ENCODE measurements around the gene ATP2A1.
A peak's percentile ranks its signal among the peaks of the same experiment; 100 is the strongest.
"Not testable (repeated sequence)": the region's sequence is repeated elsewhere in the genome, so short reads cannot be mapped to it uniquely, and the experiment has no call there.

The ATP2A1 gene

DNA sequence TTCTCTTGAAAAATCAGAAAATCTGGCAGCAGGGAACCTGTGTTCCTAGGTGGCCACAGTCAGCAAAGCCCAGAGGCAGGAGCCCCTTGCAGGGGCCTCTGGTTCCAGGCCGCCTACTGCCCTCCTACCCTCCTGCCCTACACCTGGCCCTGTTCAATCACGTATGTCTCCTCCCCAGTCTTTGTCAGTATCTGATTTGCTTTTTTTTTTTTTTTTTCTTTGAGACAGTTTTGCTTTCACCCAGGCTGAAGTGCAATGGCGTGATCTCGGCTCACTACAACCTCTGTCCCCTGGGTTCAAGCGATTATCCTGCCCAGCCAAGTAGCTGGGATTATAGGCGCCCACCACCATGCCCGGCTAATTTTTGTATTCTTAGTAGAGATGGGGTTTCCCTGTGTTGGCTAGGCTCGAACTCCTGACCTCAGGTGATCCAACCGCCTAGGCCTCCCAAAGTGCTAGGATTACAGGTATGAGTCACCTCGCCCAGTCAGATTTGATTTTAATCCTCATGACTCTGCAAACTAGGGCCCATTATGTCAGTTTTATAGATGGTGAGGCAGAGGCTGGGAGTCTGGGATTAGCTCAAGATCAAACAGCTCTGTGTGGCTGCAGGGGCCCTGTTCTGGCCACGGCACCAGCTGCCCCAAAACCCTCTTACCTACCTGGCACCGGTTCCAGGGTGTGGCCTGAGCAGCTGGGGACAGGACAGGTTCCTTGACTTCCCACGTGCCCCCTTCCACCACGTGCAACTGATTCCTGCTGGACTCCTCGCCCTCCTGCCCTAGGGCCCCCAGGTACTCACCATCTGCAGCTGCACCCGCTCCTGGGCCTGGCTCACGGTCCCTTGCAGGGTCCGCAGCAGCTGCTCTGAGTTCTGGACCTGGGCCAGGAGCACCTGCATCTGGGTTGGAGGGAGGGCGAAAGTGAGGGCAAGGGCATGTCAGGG lies 32.1 kb downstream of the ATP2A1 start:
- DNase-seq (ENCODE audit: low spot score), result no peak

DNA sequence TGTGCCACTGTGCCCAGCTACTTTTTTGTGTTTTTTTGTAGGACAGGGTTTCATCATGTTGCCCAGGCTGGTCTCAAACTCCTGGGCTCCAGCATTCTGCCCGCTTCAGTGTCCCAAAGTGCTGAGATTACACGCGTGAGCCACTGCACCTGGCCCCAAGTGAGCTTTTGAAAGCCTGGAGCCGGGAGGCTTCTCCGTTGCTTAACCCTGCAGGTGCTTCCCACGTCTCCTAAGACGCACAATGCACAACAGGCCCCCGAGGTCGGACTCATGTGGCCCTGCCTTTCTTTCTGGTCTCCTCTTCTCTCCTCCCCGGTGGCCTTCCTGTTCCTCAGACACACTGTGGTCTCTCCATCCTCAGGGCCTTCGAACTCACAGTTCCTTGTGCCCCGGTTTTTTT lies 34.3 kb downstream of the ATP2A1 start:
- no peak for DNase-seq (ENCODE audit: low spot score)

DNA sequence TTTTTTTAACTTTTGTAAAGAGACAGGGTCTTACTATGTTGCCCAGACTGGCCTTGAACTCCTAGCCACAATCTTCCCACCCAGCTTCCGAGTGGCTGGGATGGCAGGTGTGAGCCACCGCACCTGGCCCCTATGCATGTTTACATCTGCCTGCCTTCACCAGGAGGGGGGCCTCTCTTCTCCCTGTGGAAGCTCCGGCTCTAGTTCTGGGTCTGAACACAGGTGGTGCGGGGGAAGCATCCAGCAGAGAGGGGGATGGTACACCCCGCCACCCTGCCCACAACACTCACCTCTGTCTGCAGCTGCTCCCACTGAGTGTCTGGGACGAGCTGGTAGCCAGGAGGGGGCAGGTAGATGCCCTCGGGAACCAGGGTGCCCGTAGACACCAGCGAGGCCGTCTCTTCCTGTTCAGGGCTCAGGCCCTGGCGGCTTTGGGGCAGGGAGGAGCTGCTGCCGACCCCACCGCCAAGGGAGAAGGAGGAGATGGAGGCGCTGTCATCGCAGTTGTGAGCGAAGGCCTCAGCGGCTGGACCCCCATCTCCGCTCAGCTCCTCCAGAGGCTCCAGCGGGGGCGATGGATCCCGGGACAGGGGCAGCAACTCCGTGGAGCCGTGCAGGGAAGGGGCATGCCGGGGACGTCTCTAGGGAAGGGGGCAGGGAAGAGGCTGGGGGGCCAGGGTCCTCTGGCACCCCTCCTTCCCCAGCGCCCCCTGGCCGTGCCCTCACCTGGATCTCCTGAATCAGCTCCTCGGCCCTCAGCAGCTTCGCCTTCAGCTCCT lies 35.8 kb downstream of the ATP2A1 start:
- no peak for DNase-seq (ENCODE audit: low spot score)

DNA sequence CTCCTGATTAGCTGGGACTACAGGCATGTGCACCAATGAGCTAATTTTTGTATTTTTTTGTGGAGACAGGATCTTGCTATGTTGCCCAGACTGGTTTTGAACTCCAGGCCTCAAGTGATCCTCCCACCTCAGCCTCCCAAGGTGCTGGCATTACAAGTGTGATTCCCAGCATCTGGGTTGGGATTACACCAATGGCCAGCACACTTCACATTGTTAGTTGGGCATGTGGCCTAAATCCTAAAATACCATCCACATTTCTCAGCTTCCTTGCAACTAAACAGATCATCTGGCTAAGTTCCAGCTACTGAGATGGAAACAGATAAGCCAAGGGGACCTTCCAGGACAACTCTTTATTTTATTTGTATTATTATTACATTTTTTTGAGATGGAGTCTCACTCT lies 36.9 kb downstream of the ATP2A1 start:
- peak; percentile 30 for DNase-seq (ENCODE audit: low spot score)

DNA sequence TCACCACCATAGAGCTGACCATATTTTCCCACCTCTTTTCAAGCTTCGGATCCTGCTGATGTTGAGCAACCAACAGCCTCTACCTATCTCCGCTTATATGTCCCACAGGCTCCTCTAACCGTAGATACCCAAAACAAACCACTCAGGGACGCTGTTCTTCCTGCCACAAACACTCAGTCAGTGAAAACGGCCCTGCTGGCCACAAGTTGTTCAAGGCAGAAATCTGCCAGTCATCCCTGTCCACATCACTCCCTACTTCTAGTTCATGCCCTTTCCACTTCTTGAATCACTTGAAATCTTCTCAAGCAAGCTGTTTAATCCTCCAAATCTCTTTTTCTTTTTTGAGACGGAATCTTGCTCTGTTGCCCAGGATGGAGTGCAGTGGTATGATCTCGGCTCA lies 38.8 kb downstream of the ATP2A1 start:
- no peak for DNase-seq (ENCODE audit: low spot score)

DNA sequence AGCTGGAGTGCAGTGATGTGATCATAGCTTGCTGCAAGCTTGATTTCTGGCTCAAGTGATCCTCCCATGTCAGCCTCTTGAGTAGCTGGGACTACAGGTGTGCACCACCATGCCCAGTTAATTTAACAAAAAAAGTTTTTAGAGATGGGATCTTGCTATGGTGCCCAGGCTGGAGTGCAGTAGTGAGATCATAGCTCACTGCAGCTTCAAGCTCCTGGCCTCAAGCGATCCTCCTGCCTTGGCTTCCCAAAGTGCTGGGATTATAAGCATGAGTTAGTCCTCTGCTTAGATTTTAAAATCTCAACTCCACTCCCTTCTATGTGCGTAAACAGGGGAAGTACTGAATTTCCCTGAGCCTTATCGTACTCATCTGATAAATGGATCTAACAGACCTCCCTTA lies 40.4 kb downstream of the ATP2A1 start:
- DNase-seq (ENCODE audit: low spot score), result no peak

DNA sequence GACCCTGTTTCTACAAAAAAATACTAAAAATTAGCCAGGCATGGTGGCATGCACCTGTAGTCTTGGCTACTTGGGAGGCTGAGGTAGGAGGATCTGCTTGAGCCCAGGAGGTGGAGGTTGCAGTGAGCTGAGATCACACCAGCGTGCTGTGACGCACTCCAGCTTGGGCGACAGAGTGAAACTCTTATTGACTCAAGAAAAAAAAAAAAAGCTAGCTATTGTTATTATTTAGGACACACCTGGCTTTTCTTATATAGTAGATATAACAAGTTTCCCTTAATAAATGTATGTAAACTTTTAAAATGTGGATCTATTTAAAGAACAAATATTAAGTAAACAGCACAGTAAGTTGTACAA lies 44.9 kb downstream of the ATP2A1 start:
- DNase-seq (ENCODE audit: low spot score), result no peak

DNA sequence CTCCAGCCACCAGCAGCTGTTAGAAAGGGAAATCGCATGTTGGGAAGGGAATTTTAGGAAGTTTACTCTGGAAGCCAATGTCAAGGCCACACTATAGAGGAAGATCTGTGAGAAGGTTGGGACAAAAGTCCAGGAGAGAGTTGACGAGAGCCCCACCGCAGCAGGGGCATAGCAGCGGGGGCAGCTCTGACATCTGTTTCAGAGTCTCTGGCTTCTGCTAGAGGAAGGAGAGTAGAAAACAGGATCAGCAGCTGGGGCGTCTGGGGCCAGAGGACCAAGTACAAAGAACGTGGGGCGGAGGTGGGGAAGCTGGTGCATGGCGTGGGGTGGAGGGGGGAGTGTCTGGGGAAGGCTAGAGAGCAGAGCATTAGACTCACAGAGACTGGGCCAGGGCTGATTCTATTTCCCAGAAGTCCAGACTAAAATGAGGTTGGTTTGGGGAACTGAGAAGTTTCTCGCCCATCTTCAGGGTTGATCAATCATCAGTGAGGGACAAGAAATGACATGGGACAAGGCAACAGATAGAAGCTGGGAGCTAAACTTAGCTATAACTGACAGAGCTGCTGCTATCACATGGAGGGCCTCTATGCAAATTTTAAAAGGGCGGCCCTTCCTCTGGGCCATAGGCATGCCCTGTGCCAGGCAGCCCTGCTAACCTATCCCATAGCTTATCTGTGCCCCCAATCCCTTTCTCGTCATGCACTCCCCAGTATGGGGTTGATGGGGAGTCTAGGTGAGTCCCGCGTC lies 45.5 kb downstream of the ATP2A1 start:
- DNase-seq (ENCODE audit: low spot score), result no peak

DNA sequence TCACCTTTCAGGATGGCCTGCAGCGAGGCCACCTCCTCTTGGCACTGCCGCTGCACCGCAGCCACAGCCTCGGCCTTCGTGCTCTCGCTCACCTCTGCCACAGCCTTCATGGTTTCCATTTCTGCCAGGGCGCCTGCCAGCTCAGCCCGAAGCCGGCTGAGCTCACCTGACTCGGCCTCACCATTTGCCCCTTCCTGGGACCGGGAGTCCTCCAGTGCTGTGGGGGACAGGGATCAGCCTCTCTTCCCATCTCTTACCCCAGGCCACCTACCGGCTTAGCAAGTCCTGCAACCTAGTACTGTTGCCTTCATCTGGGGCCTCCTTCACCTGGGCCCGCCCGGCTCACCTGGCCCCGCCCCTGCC lies 46.1 kb downstream of the ATP2A1 start:
- no peak for DNase-seq (ENCODE audit: low spot score)

DNA sequence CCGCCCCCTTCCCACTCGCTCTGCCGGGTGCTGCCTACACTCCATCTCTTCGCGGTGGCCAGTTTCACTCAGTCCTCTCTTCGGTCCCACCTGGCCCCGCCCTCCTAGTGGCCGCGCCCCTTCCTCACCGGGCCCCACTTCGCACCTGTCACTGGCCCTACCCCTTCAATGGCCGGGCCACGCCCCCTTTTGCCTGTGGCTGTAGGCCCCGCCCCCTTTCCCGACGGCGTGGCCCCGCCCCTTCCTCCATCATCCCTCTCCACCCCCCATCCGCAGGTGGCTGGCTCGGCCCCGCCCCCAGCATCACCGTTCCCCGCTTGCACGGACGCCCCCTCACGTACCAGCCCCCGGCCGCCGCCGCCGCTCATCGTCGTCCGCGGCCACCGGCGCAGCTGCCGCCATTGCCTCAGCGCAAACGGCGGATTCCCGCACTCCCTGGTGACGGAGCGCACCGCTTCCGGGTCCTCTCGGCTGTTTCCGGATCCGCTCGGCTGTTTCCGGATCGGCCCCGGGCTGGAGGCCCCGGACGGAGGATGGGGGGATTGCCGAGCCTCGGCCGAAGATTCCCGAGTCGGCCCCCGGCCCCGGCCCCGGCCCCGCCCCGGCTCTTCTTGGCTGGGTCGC lies 46.6 kb downstream of the ATP2A1 start, which contains the start of gene RABEP2:
TSS of gene RABEP2 (minus strand) at position 477 of the 624 bp plus-strand sequence. CDS start at position 402, 75 bp downstream.
- peak; percentile 100 for DNase-seq (ENCODE audit: low spot score)

DNA sequence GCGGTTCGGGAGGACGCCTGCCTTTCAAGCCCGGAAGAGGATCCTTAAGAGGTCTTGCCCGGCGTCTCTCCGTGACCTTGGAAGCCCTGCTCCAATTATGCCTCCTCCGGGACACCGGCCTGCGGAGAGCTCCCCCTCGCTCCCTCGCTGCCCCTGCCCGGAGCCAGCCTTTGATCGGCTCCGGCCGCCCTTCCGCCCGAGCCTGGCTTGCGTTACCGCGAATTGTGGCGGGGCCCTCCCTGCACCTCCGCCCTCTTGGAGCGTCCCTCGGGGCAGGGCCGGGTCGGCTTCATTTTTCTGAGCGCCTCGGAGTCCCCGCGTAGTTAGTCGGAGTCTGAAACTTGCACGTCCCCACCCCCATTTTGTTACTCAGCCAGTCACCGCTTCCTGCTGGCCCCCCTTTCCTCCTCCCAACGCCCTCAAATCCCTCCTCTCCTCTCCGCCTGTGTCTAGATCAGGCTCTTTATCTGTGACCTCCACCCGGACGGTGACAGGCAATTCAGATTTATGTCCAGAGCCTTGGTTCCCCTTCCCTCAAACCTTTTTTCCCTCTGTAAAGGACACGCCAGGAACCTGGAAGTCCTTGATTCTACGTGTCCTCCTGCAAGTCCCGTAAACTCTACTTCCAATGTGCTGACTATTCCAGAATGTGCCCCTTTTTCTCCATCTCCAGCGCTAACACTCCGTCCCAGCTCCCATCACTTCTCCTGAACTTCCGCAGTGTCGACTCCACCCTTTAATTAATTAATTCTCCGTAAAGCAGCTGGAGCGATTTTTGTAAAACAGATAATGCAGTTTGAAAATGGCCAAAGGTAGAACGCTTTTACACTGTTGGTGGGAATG lies 47.3 kb downstream of the ATP2A1 start:
- peak; percentile 82 for DNase-seq (ENCODE audit: low spot score)

DNA sequence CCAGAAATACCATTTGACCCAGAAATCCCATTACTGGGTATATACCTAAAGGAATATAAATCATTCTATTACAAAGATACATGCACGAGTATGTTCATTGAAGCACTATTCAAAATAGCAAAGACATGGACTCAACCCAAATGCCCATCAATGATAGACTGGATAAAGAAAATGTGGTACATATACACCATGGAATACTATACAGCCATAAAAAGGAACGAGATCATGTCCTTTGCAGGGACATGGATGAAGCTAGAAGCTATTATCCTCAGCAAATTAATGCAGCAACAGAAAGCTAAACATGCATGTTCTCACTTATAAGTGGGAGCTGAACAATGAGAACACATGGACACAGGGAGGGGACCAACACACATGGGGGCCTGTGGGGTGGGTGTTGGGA lies 48.0 kb downstream of the ATP2A1 start:
- DNase-seq (ENCODE audit: low spot score), result not testable (repeated sequence)

DNA sequence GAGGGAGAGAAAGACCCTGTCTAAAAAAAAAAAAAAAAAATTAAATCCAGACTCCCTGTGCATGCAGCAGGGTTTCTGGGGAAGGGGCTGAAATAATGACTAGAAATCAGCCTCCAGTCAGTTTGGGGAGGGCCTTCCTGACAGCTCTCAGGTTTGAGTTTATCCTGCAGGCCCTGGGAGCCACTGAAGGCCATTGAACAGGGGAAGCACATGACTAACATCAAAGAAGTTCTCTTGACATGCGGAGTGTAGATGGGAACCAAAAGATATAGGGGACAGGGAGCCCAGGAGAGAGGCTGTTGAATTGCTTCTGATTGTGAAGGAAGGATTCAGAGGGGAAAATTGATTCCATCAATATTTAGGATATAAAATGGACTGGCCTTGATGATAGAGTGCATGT lies 49.5 kb downstream of the ATP2A1 start:
- no peak for DNase-seq (ENCODE audit: low spot score)

DNA sequence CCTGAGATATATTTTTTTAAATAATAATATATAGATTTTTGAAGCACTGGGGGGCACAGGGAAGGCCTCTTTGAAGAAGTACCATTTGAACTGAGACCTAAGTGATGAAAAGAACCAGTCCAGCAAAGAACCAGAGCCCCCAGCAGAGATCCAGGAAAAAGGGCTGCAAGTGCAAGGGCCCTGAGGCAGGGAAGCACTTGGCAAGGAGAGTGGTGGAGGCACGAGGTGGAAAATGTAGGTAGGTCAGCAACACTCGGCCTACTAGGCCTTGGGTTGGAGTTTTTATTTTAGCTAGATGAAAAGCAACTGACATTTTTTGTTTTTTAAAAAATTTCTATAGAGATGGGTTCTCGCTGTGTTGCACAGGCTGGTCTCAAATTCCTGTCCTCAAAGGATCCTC lies 51.9 kb downstream of the ATP2A1 start:
- DNase-seq (ENCODE audit: low spot score), result no peak

DNA sequence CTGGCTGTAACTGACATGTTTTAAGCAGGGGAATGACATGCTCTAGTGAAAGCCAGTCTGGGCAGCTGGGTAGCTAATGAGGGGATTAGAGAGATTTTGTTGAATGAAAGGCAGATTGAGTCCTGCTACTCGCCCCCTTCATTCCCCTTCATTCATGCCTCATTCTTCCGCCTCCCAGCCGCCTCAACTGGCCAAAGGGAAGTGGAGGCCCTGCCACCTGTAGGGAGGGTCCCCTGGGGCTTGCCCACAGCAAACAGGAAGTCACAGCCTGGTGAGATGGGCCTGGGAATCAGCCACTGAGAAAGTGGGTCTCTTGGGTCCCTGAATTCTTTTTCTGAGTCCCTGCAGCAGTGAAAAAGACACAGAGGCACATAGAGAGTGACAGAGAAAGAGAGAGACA lies 52.4 kb downstream of the ATP2A1 start:
- no peak for DNase-seq (ENCODE audit: low spot score)

DNA sequence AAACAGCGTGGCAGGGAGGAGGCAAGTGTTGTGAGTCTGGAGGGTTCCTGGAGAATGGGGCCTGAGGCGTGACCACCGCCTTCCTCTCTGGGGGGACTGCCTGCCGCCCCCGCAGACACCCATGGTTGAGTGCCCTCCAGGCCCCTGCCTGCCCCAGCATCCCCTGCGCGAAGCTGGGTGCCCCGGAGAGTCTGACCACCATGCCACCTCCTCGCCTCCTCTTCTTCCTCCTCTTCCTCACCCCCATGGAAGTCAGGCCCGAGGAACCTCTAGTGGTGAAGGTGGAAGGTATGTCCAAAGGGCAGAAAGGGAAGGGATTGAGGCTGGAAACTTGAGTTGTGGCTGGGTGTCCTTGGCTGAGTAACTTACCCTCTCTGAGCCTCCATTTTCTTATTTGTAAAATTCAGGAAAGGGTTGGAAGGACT lies 53.5 kb downstream of the ATP2A1 start, which contains the start of gene CD19:
TSS of gene CD19 (plus strand) at position 171 of the 425 bp plus-strand sequence. CDS start at position 201, 30 bp downstream.
- no peak for DNase-seq (ENCODE audit: low spot score)

DNA sequence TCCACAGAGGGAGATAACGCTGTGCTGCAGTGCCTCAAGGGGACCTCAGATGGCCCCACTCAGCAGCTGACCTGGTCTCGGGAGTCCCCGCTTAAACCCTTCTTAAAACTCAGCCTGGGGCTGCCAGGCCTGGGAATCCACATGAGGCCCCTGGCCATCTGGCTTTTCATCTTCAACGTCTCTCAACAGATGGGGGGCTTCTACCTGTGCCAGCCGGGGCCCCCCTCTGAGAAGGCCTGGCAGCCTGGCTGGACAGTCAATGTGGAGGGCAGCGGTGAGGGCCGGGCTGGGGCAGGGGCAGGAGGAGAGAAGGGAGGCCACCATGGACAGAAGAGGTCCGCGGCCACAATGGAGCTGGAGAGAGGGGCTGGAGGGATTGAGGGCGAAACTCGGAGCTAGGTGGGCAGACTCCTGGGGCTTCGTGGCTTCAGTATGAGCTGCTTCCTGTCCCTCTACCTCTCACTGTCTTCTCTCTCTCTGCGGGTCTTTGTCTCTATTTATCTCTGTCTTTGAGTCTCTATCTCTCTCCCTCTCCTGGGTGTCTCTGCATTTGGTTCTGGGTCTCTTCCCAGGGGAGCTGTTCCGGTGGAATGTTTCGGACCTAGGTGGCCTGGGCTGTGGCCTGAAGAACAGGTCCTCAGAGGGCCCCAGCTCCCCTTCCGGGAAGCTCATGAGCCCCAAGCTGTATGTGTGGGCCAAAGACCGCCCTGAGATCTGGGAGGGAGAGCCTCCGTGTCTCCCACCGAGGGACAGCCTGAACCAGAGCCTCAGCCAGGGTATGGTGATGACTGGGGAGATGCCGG lies 54.3 kb downstream of the ATP2A1 start:
- no peak for DNase-seq (ENCODE audit: low spot score)

DNA sequence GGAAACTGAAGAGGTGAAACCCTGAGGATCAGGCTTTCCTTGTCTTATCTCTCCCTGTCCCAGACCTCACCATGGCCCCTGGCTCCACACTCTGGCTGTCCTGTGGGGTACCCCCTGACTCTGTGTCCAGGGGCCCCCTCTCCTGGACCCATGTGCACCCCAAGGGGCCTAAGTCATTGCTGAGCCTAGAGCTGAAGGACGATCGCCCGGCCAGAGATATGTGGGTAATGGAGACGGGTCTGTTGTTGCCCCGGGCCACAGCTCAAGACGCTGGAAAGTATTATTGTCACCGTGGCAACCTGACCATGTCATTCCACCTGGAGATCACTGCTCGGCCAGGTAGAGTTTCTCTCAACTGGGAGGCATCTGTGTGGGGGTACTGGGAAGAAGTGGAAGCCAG lies 54.9 kb downstream of the ATP2A1 start:
- DNase-seq (ENCODE audit: low spot score), result no peak

DNA sequence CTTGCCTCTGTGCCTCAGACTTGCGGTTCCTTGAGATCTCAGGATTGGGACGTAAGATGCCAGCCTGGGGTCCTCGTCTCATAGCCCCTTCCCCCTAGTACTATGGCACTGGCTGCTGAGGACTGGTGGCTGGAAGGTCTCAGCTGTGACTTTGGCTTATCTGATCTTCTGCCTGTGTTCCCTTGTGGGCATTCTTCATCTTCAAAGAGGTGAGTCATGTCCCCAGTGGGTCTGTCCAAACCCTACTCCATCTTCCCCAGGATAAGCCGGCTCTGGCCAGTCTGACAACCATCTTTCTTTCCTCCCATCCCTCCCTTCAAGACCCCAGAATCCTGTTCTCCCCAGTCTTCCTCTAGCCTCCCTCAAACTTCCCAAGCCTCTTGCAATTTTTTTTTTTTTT lies 57.1 kb downstream of the ATP2A1 start:
- DNase-seq (ENCODE audit: low spot score), result no peak
